ENCODE results near the gene AK4.
"Not testable (repeated sequence)": the region's sequence is repeated elsewhere in the genome, so short reads cannot be mapped to it uniquely, and the experiment has no call there.

Gene AK4

GRCh38 chr1:65163201-65163805, 15.3 kb downstream of the AK4 start:
- in situ Hi-C loops (cut with MboI; ENCODE audit: low sequenced_read_pairs, unreplicated experiment): no loop called here
- DNase-seq (ENCODE audit: low spot score): no peak

GRCh38 chr1:65164101-65164500, 16.1 kb downstream of the AK4 start:
- DNase-seq (ENCODE audit: low spot score); in situ Hi-C loops (cut with MboI; ENCODE audit: low sequenced_read_pairs, unreplicated experiment): not testable (repeated sequence)

More at GRCh38 chr1:65163201-65163805, 15.3 kb downstream of the AK4 start:
- TF ChIP-seq CTCF (IDR thresholded peaks at IDR 0.05; ENCODE audit: borderline replicate concordance, control extremely low read depth, extremely low read depth, insufficient read depth, missing control alignments): no peak

- DNase-seq (ENCODE audit: low spot score): no peak
- TF ChIP-seq CTCF (IDR thresholded peaks at IDR 0.05; ENCODE audit: borderline replicate concordance, control extremely low read depth, extremely low read depth, insufficient read depth, missing control alignments): no peak
- in situ Hi-C loops (cut with MboI; ENCODE audit: low sequenced_read_pairs, unreplicated experiment): no loop called here
Observed at GRCh38 chr1:65164633-65165032, 16.6 kb downstream of the AK4 start.

- in situ Hi-C loops (cut with MboI; ENCODE audit: low sequenced_read_pairs, unreplicated experiment): no loop called here
- TF ChIP-seq CTCF (IDR thresholded peaks at IDR 0.05; ENCODE audit: borderline replicate concordance, control extremely low read depth, extremely low read depth, insufficient read depth, missing control alignments): no peak
- DNase-seq (ENCODE audit: low spot score): no peak
Observed at GRCh38 chr1:65165269-65165993, 17.4 kb downstream of the AK4 start.

GRCh38 chr1:65166572-65167305, 18.7 kb downstream of the AK4 start:
- in situ Hi-C loops (cut with MboI; ENCODE audit: low sequenced_read_pairs, unreplicated experiment): no loop called here
- DNase-seq (ENCODE audit: low spot score): no peak
- TF ChIP-seq CTCF (IDR thresholded peaks at IDR 0.05; ENCODE audit: borderline replicate concordance, control extremely low read depth, extremely low read depth, insufficient read depth, missing control alignments): no peak

GRCh38 chr1:65167586-65168242, 19.7 kb downstream of the AK4 start:
- no peak for TF ChIP-seq CTCF (IDR thresholded peaks at IDR 0.05; ENCODE audit: borderline replicate concordance, control extremely low read depth, extremely low read depth, insufficient read depth, missing control alignments)
- in situ Hi-C loops (cut with MboI; ENCODE audit: low sequenced_read_pairs, unreplicated experiment): no loop called here
- DNase-seq (ENCODE audit: low spot score): no peak
